Stimulated activated CD8-positive, alpha-beta memory T cell treated with anti-CD3 and anti-CD28 coated beads, Interleukin-12 subunit alpha, Interleukin-12 subunit beta, amount 100 ng/mL, for 4 hours (primary cell): ENCODE data around the gene FRMD1.

Experiments used
- DNase-seq: peaks from one replicate; pipeline ENCODE4 v3.0.0-alpha.2; 2020; ENCODE audit warnings: low read depth

The FRMD1 gene

DNA sequence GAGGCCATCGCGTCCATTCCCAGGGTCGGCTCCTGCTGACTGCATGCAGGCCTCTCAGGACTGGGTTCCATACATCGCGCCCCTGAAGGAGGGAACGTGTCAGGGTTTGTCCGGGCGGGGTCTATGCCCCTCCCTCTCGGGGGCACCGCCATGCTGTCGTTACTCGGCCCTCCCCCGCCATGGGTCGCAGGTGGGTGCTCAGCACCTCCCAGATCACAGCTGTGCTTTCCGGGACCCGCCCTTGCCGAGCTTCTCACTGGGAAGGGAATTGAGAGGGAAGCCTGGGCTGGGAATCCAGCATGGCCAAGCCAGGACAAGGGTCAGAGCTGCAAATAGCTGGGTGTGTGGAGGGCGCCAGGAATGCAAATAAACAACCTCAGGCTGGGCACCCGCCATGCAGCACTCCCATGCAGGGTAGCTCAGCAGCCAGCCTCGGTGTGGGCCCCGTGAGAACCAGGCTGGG, at the start of gene FRMD1:
FRMD1 (minus strand) TSS at position 270 of the 463 bp plus-strand sequence; CDS start at position 152, 118 bp downstream.
- DNase-seq, result no peak

DNA sequence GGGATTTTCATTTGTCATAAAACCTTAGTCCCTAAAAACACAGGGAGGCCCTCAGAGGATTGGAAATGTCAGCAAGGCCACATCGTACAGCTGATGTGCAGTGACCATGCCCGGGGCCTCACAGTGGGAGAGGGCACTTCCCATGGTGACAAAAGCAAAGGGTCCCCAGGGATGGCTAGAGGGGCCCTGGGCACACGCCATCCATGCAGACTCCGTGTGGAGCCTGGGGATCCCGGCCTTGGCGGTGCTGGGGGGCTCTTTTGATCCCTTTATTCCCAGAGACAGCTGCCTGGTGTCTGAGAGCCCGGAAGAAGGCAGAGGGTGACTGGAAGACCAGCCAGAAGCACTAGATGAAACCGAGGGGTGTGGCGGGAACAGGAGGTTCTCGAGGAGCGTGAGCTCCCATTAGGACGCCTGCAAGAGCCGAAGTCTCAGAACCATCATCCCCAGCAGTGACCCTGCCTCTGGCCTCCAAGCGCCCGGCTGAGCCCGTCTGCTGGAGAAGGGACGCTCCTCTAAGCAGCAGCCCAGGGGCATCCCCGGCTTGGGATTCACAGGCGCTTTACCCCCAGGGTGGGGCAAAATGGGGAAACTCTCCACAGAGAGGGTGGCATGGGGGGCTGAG, 49.1 kb upstream of the FRMD1 start:
- no peak for DNase-seq

DNA sequence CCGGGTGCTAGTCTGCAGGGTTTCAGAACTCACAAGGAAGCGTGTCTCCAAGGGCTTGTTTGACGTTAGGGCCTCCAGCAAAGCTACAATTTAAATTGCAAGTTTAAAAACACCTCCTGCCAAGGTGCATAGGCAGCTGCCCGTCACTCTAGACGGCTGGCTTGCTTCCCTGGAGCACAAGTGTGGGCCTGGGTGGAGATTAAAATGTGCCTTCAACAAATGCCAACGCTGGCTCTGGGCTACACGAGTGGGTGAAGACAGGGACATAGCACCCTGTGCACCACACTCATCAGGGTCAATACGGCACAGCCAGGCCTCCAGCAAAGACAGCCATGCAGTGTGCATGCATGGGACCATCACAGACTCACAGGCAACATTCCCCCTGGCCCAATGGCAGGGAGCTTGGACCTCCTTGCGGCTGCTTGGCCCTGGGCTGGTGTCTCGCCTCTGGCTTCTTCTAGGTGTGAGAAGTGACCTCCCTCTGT, 48.4 kb upstream of the FRMD1 start:
- DNase-seq, result no peak

DNA sequence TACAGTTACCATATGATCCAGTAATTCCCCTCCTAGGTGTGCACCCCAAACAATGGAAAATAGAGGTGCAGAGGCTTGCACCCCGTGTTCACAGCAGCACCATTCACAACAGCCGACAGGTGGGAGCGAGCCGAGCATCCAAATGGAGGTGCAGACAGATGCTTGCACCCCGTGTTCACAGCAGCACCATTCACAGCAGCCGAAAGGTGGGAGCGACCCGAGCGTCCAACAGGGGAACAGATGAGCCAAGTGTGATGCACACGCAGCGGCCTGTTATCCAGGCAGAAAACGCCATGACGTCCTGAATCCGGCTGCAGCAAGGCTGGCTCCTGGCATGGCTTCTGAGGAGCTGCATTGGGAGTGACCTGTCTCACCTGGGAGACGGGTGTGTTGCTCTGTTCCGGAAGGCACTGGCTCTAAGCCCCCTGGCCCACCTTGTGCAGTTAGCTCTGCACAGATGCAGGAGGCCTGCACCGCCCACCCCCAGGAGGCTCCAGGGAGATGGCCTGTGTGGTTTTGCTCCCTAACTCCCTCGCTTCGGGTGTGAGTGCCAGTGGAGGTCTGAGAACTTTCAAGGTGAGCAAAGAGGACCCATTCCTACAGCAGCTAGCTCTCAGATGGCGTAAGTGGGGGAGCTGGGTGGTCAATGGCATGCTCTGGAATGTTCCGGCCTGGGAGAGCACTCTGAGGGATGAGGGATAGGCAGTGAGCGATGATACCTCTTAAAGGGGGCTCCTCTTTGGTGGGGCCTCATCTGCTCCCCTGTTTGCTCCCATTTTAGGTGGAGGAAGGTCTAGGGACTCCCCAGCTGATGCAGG, 47.8 kb upstream of the FRMD1 start:
- no peak for DNase-seq

DNA sequence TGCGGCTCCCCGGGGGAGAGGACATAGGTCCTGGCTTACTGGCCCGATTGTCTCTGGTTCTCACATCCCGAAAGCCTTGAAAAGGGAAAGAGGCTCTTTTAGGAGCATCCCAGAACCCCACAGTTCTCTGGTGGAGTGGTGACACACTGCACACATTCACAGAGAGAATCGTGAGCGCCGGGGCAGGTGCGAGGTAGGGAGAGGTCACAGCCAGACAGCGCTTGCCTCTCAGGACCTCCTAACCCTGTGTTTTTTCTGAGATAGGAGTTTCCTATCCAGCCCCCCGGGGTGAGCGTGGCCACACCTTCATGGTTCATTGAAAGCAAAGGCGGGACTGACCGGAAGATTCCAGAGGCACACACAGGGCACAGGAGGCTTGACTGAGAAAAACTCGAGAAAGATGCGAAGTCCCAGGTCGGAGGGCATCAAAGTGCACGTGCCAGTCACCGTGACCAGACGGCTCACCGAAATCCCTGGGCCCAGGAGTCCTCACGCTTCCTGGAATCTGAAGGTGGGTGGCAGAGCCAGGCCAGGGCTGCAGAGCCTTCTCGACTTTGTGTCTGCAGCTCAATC, 46.5 kb upstream of the FRMD1 start:
- DNase-seq, result no peak

DNA sequence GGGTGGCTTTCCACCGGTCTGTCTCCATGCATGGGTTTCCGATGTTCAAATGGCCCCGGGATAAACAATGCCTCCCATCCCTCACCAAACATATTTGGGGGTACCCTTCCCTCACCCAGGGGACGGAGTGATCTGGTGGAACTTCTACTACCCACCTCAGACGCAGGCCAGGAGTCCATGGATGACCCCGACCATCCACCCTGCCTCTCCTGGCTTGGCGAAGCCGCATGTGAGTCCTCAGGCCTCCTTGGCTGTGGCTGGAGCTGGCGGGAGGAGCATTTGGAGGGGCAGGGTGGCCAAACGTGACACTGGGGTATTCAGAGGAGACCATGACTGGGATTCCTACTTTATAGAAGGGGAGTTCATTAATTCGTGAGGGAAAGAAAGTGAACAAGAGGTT, 45.9 kb upstream of the FRMD1 start:
- no peak for DNase-seq

DNA sequence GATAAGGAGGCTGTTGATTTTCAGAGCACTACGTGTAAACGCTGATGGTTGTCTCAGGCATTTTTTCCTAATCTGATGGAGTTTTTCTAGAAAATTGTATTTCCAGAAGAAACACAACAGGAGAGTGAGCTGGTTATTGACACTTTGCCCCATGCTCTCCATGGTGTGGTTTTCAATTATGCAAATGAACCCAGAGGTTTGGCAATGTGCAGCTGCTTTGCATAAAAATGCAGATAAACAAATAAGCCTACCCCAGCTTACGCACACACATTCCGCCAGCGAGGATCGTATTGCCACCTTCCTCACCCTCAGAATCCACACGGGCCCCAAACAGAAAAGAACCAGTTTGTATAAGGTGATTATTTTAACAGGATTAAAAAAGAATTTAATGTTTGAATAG, 45.1 kb upstream of the FRMD1 start:
- no peak for DNase-seq

DNA sequence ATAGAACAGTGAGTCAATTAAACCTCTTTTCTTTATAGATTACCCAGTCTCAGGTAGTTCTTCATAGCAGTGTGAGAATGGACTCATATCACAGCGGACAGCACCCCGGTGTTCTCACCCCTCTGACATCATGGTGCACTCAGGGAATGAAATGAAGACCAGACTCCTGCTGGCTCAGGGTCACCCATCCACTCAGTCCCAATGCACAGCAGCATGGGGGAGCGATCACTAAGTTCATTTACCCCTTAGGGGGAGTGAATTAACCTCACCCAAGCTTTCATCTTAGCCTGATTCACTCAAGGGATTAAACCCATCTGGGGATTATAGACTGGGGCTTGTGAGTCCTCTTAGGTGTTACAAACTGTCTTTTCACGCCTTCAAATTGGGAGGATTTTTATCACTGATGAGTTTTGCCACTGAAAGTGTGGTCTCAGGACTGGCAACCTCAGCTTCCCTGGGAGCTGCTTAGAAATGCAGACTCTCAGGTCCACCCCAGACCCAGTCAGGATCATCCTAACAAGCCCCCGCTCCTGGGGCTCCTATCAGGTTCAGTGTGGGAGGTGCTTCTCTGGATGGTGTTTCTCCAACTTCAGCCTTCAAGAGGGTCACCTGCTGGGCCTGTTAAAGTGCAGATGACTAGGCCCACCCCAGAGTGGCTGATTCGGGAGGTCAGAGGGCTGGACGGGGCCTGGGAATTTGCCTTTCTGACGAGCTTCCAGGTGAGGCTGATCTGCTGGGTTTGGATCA, 44.3 kb upstream of the FRMD1 start:
- no peak for DNase-seq

DNA sequence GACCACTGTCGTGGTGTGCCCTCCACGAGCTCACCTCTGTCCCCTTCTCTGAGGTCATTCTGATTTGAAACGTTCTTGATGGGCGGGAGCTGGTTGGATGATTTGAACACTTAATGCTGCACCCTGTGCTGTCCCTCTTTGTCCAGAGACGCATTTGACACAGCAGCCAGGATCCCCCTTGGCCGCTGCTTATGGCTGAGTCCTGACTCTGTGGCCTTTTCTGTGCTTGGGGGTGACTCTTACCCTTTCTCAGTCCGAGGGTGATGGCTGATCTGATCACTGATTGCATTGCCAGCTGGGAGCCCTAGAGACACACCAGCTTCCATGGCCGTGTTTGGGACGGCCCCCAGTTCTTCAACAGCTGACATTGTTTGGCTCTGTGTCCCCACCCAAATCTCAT, 43.5 kb upstream of the FRMD1 start:
- DNase-seq, result no peak

DNA sequence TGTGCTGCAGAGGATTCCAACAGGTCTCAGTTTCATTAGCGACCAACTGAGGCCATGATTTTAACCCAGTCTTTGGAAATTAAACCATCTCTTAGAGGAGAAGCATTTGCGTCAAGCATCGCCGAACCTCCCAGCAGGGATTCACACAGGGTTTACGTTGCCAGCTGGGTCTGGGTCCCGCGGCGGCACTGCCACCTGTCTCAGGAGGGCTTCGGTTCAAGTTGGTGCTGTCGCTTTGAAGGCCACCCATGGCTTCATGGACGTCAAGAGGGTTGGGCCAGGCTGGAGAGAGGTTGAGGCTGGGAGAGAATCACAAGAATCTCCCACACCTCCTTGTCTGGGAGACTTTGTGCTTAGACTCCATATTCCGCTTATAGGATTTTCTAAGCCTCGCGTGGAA, 43.0 kb upstream of the FRMD1 start:
- no peak for DNase-seq

DNA sequence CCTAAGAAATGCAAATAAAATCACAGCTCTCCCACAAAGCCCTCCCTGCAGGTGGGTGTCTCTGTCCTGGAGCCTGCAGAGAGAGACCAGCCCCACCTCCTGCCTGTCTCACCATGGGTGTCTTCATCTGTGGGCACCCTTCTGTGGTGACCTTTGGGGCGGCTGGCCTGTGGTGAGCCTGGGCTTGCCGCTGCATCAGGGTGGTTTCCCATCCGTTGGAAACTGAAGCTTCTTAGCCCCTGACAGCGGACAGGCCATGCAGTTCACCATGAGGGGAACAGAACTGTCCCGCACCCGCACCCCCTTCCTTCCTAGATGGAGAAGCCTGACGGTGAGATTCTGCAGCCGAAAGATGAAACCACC, 42.3 kb upstream of the FRMD1 start:
- no peak for DNase-seq

DNA sequence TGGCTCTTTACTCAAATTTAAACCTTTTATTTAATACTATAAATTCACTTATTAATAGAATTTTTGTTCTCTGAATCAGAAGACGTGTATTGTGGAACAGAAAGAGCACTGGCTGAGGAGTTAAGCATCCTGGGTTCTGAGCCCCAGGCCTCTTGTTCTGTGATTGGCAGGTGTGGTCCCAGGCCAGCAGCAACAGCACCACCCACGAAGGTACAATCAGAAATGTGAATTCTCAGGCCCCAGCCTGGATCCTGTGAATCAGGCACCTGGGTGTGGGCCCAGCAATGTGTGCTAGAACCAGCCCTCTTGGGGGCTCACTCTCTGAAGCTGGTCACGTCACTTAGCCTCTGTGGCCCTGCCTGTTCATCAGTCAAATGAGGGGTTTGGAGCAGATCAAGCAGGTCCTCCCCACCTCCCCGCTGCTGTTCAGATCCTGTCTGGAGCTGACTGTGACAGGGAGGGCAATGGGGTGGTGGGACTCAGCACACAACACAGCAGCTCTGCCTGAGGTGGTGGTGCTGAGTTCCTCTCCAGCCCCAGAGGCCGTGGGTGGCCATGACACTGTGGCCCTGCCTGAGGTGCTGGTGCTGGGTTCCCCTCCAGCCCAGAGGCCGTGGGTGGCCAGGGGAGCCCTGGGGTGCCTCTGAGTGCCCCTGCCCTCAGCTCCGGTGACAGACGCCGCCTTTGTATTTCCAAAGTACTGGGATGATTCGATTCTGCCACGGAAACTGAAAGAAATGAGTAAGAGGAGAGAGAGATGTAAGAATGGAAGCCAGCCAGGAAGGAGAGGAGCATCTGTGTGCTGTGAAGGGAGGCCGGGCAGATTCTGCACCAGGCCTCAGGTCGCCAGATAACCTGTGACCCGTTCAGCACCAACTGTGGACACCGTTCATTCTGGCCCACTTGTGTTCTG, 41.6 kb upstream of the FRMD1 start:
- no peak for DNase-seq

DNA sequence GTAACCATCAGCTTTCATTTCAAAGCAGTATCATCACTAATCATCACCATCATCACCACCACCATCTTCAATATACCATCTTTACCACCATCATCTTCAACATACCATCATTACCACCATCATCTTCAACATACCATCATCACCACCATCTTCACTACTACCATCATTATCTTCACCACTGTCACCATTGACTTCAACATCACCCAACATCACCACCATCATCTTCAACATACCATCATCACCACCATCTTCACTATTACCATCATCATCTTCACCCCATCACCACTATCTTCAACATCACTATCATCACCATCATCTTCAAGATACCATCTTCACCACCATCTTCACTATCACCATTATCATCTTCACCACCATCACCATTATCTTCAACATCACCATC, 40.5 kb upstream of the FRMD1 start:
- no peak for DNase-seq

DNA sequence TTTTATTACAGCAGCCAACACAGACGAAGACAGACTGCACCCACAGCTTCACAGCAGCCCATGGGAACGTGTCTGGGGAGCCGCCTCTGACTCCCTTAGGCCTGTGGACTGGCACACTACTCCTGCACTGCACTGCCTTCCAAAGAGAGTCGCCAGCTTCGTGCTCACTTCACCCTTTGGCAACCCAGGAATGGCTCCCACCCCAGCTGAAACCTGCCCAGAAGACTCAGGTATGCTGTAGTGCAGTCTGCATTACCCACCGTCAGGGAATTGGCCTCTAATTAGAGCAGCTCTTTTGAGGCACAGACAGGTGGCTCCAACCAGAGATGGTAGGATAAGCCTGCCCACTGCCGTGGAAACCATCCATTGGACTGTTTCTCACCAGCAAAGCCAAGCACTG, 39.9 kb upstream of the FRMD1 start:
- DNase-seq, result no peak

DNA sequence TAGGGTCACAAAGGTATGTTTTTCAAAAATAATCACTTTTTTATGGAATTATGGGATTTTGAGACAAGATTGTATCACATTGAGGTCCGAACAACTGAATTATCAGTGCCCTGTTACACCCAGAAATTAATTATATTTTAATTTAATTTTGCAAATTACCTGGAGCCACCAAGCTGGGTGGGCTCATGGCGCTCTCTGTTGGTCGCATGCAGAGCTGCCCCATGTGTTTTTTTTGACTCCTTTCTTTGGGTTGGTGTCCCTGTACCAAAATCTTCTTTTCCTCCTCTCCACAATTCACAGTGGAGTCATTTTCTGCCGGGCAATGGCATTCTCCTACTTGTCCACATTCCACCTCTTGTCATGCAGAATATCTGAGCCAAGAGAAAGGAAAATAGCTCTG, 38.9 kb upstream of the FRMD1 start:
- no peak for DNase-seq

DNA sequence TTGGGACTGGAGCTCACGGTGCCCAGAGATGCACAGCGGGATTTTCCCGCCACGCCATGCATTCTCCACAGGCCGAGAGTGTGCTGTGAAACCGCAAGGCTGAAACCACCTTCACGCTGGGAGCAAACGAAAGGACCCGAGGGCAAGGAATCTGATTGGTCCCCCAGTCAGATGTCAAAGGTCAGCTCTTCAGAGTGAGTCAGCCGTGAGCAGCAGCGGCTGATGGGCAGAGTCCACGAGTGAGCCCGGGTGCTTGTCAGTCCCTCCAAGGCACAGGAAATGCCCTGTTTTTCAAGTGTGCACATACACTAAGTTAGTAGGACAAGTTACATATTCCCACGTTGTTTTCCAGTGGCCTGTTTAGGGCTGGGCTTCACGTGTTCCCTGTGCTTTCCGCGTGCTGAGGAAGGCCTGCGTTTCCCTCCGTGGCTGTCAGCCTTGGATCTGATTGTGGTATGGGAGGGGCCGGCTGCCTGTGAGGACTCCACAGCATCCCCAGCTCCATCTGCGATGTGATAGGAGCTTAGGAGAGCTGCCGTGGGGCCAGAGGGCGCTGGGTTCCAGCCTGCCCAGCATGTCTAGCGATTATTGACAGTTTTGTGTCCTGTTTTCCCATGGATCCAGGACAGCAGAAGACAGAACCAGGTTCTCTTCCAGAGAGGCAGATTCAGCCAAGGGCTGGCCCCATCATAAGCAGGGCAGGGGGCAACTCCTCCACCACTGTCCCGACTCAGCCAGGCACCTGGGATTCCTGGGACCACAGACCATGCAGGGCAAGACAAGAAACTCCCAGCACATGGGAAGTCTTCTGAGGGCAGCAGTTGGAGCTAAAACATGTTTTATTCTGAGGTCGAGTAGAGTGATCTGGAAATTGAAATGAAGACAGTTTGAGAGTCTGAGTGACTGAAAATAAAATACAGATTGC, 38.2 kb upstream of the FRMD1 start:
- no peak for DNase-seq

DNA sequence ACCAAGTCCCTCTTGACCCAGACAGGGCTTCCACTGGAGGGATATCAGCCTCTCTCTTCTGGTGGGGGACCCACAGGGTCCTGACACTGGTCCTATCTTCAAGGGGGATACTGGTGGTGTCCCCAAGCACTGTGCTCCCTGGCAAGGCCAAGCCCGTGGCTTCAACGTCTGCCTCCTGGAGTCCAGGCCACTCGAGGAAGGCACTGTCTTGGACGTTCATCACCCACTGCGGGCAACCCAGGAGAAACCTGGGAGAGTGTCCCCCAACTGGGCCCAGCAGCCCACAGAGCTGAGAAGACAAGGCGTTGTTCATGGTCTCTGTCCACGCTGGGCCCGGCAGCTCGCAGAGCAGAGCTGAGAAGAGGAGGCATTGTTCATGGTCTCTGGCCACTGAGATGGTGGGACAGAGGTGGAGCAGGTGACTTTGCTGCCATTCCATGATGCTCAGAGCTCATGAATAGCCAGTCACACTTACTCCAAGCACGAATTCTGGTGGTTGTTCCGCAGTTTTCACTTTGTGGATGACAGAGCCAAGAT, 37.5 kb upstream of the FRMD1 start:
- DNase-seq, result no peak

DNA sequence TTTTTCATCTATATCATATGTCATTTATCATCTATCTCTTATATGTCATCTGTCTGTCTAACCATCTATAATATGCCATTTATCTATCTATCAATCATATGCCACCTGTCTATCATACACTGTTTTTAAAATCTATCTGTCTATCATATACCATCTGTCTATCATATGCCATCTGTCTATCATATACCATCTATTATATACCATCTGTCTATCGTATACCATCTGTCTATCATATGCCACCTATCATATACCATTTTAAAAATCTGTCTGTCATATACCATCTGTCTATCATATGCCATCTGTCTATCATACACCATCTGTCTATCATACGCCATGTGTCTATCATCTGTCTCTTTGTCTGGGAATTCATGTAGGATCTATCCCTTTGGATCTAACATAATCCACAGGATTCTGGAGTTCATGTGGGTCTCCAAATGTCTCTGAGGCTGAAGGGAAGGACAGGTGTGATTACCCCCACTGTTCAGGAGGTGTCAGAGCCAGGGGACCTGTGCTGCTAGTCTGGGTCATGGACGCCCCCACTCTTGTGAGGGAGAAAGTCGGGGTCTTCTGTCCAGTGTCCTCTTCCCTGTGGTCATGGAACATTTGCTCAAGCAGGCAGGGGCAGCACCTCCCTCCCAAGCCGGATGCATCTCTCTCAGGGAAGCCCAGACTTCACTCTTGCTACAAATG, 36.9 kb upstream of the FRMD1 start:
- DNase-seq, result no peak

DNA sequence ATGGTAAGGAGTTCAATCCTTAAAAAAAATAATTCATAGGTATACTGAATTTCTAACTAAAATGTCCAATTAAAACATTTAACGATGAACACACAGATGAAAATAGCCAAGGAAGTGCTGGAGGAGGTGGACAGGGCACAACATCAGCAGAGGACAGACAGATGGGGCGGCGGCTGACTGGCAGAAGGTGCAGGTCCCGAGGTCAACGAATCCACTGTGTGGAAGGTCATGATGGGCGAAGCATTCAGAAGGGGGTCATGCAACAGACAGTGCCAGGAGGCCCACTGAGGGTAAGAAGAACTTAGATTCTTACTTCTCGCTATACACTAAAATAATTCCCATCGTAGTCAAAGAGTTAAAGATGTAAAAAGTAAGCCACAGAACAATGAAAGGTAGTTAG, 34.2 kb upstream of the FRMD1 start:
- DNase-seq, result no peak

DNA sequence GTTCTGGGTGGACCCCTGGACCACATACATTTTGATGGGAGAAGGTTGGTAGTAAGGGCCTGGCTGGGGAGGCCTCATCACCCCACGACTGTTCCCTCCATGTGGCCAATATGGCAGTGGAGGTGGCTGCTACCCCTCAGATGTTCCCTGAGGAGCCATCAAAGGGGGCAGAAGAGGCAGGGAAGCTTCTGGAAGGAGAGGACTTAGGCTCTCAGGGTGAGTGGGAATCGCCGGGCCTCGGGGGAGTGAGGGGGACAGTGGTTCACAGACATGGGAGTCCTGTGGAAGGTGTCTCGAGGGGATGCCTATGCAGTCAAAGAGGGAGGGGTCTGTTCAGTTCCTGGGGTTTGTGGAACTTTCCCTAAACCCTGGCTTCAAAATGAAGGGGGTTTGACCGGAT, 32.9 kb upstream of the FRMD1 start:
- DNase-seq, result no peak
